GM21576 (cell line): Measurements from ENCODE around the gene B4GALT6.

Source experiments
- ATAC-seq: cut with Tn5 transposase; IDR thresholded peaks from one replicate; pipeline ENCODE4 v1.9.1; 2021; ENCODE audit warnings: mild to moderate bottlenecking, moderate library complexity; ENCODE audit not compliant: unreplicated experiment

Gene B4GALT6

GRCh38 chr18:31661965-31662364 is 22.4 kb downstream of the B4GALT6 start:
- no peak for ATAC-seq

- no peak for ATAC-seq
Measured at GRCh38 chr18:31660763-31661162, 23.6 kb downstream of the B4GALT6 start.

GRCh38 chr18:31659576-31660177 is 24.7 kb downstream of the B4GALT6 start:
- no peak for ATAC-seq

- peak; percentile 78 for ATAC-seq
Measured at GRCh38 chr18:31658670-31659575, 25.5 kb downstream of the B4GALT6 start.

GRCh38 chr18:31657823-31658669 is 26.3 kb downstream of the B4GALT6 start:
- peak; percentile 70 for ATAC-seq

GRCh38 chr18:31656754-31657153 is 27.6 kb downstream of the B4GALT6 start:
- ATAC-seq, result no peak

GRCh38 chr18:31655354-31655753 is 29.0 kb downstream of the B4GALT6 start:
- no peak for ATAC-seq

GRCh38 chr18:31652877-31653276 is 31.5 kb downstream of the B4GALT6 start:
- ATAC-seq, result no peak

- no peak for ATAC-seq
Measured at GRCh38 chr18:31652357-31652756, 32.0 kb downstream of the B4GALT6 start.

GRCh38 chr18:31651369-31651768 is 33.0 kb downstream of the B4GALT6 start:
- no peak for ATAC-seq

- peak; percentile 35 for ATAC-seq
Measured at GRCh38 chr18:31649978-31650719, 34.2 kb downstream of the B4GALT6 start.

- no peak for ATAC-seq
Measured at GRCh38 chr18:31649449-31649848, 34.9 kb downstream of the B4GALT6 start.

- peak; percentile 67 for ATAC-seq
Measured at GRCh38 chr18:31648966-31649429, 35.4 kb downstream of the B4GALT6 start.

GRCh38 chr18:31648458-31648857 is 35.9 kb downstream of the B4GALT6 start:
- no peak for ATAC-seq

- ATAC-seq, result no peak
Measured at GRCh38 chr18:31647127-31647753, 37.1 kb downstream of the B4GALT6 start.

- ATAC-seq, result peak; percentile 38
Measured at GRCh38 chr18:31646332-31647126, 37.9 kb downstream of the B4GALT6 start.

GRCh38 chr18:31645411-31645810 is 39.0 kb downstream of the B4GALT6 start:
- no peak for ATAC-seq

- ATAC-seq, result no peak
Measured at GRCh38 chr18:31643003-31643402, 41.4 kb downstream of the B4GALT6 start.

- no peak for ATAC-seq
Measured at GRCh38 chr18:31637445-31637844, 46.9 kb downstream of the B4GALT6 start.
